Stimulated activated CD4-positive, alpha-beta T cell treated with anti-CD3 and anti-CD28 coated beads, Interleukin-12 subunit alpha, Interleukin-12 subunit beta, amount 100 ng/mL, for 24 hours (primary cell): ENCODE measurements around the gene DAPK2.

ENCODE experiments used
- DNase-seq, 2 experiments: peaks; one replicate each; pipeline ENCODE4 v3.0.0-alpha.2; 2020; ENCODE audit warnings: low read depth in 2 of 2

The DAPK2 gene

GRCh38 chr15:63996794-63997357, 49.4 kb downstream of the DAPK2 start:
- DNase-seq: no peak

GRCh38 chr15:63995789-63996188, 50.5 kb downstream of the DAPK2 start:
- DNase-seq: no peak

- DNase-seq: no peak
These were observed 52.1 kb downstream of the DAPK2 start for GRCh38 chr15:63994073-63994600.

- DNase-seq: no peak
These were observed 54.0 kb downstream of the DAPK2 start for GRCh38 chr15:63992300-63992699.

GRCh38 chr15:63991706-63992105, 54.6 kb downstream of the DAPK2 start:
- DNase-seq: no peak

GRCh38 chr15:63990454-63990853, 55.8 kb downstream of the DAPK2 start:
- DNase-seq: no peak

GRCh38 chr15:63987796-63988378, 58.4 kb downstream of the DAPK2 start:
- no peak for DNase-seq

- DNase-seq: no peak
These were observed 59.4 kb downstream of the DAPK2 start for GRCh38 chr15:63986751-63987341.

GRCh38 chr15:63986185-63986680, 60.1 kb downstream of the DAPK2 start:
- no peak for DNase-seq

GRCh38 chr15:63985221-63986184, 60.8 kb downstream of the DAPK2 start:
- DNase-seq: no peak

GRCh38 chr15:63984331-63984730, 62.0 kb downstream of the DAPK2 start:
- DNase-seq: no peak

GRCh38 chr15:63983061-63983711, 63.1 kb downstream of the DAPK2 start:
- no peak for DNase-seq

GRCh38 chr15:63982381-63982854, 63.9 kb downstream of the DAPK2 start:
- DNase-seq: no peak

GRCh38 chr15:63981596-63982320, 64.5 kb downstream of the DAPK2 start:
- DNase-seq: no peak

- DNase-seq: no peak
These were observed 67.0 kb downstream of the DAPK2 start for GRCh38 chr15:63979262-63979793.

- no peak for DNase-seq
These were observed 67.6 kb downstream of the DAPK2 start for GRCh38 chr15:63978511-63979261.

- DNase-seq: no peak
These were observed 69.2 kb downstream of the DAPK2 start for GRCh38 chr15:63977119-63977518.

GRCh38 chr15:63974021-63974420, 72.3 kb downstream of the DAPK2 start:
- DNase-seq: no peak

- DNase-seq: no peak
These were observed 72.9 kb downstream of the DAPK2 start for GRCh38 chr15:63973212-63974009.
